Fibroblast of mammary gland (primary cell): ENCODE measurements around the gene DRD4.

Experiments
- DNase-seq: peaks from one replicate; pipeline ENCODE4 v3.0.0-alpha.2; 2010; ENCODE audit warnings: low read depth
- H3K4me3 ChIP-seq: 2 replicates; pipeline ENCODE4 v1.5.1; 2011; ENCODE audit warnings: low read depth, mild to moderate bottlenecking, low read length, moderate library complexity; ENCODE audit not compliant: control insufficient read depth
- TF ChIP-seq, protein P1 (sequence below): conservative IDR thresholded peaks from 2 replicates; pipeline ENCODE4 v1.5.1; 2011; ENCODE audit warnings: low read depth, low read length, inconsistent platforms; ENCODE audit not compliant: control insufficient read depth, insufficient read depth

DRD4 gene

DNA sequence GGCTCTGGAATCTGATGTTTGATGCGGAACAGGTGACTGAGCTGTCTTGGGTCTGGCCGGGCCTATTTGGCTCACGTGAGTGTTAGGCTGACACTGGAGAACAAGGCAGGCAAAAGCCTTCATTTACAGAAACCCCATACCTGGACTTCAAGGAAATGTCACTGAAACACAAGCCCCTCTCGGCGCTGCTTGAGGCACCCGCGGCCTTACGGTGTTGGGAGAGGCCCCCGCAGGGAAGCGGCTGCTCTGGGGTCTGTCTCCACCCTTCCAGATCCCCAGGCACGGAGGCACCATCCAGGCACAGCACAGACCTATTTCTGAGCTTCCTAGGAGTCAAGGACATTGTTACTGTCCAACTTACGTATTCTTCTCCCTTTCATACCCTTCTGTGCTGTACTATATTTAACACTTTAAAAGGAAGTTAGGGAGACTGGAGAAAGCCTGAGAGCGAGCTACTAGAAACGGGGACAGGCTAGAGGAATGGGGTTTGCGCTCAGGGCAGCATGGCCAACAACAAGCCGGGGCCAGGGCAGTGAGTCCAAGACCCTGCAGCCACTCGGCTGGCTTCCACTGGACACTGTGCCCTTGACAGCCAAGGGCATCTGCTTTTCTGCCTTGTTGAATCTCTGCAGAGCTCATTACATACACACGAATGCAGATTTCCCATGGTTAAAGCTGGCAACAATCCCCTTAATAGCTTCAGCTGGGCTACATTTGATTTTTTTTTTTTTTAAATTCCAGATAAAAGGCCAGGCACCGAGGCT, 23.8 kb downstream of the DRD4 start:
- TF ChIP-seq, protein P1, sequence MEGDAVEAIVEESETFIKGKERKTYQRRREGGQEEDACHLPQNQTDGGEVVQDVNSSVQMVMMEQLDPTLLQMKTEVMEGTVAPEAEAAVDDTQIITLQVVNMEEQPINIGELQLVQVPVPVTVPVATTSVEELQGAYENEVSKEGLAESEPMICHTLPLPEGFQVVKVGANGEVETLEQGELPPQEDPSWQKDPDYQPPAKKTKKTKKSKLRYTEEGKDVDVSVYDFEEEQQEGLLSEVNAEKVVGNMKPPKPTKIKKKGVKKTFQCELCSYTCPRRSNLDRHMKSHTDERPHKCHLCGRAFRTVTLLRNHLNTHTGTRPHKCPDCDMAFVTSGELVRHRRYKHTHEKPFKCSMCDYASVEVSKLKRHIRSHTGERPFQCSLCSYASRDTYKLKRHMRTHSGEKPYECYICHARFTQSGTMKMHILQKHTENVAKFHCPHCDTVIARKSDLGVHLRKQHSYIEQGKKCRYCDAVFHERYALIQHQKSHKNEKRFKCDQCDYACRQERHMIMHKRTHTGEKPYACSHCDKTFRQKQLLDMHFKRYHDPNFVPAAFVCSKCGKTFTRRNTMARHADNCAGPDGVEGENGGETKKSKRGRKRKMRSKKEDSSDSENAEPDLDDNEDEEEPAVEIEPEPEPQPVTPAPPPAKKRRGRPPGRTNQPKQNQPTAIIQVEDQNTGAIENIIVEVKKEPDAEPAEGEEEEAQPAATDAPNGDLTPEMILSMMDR, result no peak
- no peak for DNase-seq
- no peak overlapping the region for H3K4me3 ChIP-seq

DNA sequence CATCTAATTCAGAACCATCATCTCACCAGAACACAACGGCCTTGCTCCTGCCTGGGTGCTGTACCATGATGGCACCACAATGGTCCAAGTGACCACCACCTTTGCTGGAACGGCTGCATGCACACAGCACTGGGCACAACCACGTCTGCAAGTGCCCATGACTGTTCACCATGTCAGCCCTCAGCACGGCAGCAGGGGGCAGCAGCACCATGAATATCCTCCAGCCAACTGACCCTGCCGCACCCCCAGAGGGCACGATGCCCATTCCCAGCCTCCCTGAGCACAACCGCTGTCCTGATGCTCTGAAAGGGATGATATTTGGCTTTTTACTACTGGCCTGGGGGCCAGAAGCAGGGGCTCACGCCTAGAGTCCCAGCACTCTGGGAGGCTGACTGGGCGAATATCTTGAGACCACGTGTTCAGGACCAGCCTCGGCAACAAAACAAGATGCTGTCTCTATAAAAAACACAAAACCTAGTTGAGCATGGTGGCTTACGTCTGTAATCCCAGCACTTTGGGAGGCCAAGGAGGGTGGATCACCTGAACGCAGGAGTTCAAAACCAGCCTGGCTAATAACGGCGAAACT, 25.7 kb downstream of the DRD4 start:
- TF ChIP-seq, protein P1, result peak; percentile 78
- peak; percentile 72 for DNase-seq
- H3K4me3 ChIP-seq, result no peak overlapping the region

DNA sequence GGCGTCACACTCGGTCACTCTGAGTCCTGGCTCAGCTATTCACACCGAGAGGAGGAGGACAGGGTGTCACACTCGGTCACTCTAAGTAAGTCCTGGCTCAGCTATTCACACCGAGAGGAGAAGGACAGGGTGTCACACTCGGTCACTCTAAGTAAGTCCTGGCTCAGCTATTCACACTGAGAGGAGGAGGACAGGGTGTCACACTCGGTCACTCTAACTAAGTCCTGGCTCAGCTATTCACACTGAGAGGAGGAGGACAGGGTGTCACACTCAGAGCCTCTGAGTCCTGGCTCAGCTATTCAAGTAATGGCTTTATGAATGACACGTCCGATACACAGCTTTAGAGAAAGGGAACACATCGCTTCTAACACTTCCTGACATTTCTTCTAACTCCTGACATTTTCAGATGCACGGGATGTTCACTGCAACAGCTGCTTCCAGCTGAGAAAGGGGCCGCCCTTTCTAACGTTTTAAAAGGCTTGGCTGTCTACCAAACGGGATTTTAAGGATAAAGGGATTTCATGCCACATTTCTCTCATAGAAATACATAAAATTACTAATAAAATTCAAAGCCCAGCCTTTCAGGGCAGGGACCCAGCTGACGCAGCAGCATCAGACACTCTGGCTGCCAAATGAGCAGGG, 28.1 kb downstream of the DRD4 start:
- TF ChIP-seq, protein P1, result no peak
- DNase-seq, result no peak
- no peak overlapping the region for H3K4me3 ChIP-seq

DNA sequence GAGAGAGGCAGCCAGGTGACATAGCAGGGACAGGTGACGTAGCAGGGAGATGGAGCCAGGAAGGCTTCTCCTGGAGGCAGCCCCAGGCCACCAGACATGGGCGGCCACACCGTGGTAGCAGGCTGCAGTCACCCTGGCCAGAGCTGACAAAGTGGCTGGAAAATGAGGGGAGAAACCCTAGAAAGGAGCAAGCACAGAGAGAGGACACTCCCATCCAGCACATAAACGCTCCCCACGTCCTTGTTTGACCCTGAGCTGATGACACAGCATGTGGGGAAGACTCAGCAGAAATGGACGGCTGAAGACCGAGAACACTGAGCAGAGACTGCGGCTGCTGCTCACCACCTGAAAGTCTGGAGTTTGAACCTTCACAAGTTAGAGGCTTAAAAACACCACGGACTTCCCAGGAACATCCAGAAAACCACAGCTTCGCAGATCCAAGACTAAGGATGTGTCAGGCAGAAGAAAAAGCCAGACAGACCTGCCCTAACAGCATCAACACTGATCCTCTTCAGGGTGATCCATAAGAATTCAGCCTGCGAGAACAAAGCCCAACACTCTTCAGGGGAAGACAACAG, 28.7 kb downstream of the DRD4 start:
- DNase-seq, result peak; percentile 81

DNA sequence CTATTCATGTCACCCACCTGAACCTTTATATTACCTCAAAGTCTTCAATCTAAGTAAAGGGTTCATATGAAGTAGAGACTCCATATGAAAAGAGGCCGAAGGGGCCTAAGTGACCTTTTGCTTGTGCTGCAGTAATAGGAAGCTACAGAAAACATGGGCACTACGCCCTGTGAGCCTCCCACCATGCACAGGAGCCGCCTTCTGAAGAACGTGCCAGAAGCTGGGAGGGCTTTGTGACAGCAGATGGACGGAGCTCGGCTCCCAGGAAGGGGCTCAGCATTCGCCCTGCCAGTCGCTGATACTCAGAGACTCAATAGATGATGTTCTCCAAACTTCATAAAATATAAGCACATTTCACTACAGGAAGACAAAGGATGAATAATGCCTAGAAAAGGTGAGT, 36.8 kb downstream of the DRD4 start:
- no peak overlapping the region for H3K4me3 ChIP-seq
- DNase-seq, result no peak
- TF ChIP-seq, protein P1, result no peak

More for the DNA sequence above, 28.7 kb downstream of the DRD4 start:
- no peak overlapping the region for H3K4me3 ChIP-seq
- TF ChIP-seq, protein P1, result no peak

DNA sequence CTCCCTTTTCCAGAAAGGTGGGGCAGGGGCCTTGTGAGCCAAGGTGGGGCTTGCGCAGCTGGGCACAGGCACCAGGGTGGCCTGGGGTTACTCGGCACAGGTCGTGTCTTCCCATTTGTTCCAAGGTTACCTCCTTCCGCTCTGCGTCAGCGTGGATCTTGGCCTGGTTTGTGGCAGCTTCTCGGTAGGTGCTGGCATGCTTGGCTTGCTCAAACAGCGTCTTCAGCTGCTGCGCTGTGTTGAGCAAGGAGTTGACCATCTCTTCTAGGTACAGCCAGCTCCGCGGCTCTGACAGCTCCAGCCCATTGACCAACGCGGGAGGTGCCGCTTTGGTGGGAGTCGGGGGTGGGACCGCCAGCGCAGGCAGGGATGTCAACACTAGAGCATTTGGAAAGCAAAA, 37.3 kb downstream of the DRD4 start:
- DNase-seq, result no peak
- no peak overlapping the region for H3K4me3 ChIP-seq
- TF ChIP-seq, protein P1, result no peak
